Fibroblast of mammary gland (primary cell): ENCODE results near the gene SP140L.
"Not testable (repeated sequence)": the region's sequence is repeated elsewhere in the genome, so short reads cannot be mapped to it uniquely, and the experiment has no call there.

Experiments
- DNase-seq: peaks from one replicate; pipeline ENCODE4 v3.0.0-alpha.2; 2010; ENCODE audit warnings: low read depth
- H3K4me3 ChIP-seq: 2 replicates; pipeline ENCODE4 v1.5.1; 2011; ENCODE audit warnings: low read depth, mild to moderate bottlenecking, low read length, moderate library complexity; ENCODE audit not compliant: control insufficient read depth
- TF ChIP-seq, protein P1 (sequence below): conservative IDR thresholded peaks from 2 replicates; pipeline ENCODE4 v1.5.1; 2011; ENCODE audit warnings: low read depth, low read length, inconsistent platforms; ENCODE audit not compliant: control insufficient read depth, insufficient read depth

The SP140L gene

GRCh38 chr2:230326453-230327417 lies at the start of gene SP140L:
TSS of gene SP140L (plus strand) at chr2:230327193. CDS start at chr2:230327270, 77 bp downstream.
- DNase-seq = peak; percentile 76
- H3K4me3 ChIP-seq = peak within 1 kb of the TSS; percentile 68

DNA sequence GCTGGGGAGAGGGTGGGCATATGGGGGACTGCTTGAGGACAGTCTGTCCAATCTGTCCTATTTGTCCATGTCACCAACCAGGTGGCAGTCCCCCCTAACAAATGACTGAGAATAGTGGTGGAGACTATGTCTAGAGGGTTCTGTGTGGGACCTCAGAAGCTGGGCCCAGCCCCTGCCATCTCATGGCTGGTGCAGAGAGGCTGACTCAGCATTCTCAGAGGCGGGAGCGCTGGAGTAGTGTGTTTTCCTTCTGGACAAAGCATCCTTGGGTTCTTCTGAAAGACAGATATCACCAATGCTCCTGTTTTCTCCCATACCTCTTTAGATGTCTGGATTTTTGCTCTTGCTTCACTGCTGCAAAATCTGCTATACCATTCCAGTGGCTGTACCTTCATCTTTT lies 44.1 kb upstream of the SP140L start:
- no peak overlapping the region for H3K4me3 ChIP-seq
- DNase-seq = no peak
- TF ChIP-seq, protein P1, sequence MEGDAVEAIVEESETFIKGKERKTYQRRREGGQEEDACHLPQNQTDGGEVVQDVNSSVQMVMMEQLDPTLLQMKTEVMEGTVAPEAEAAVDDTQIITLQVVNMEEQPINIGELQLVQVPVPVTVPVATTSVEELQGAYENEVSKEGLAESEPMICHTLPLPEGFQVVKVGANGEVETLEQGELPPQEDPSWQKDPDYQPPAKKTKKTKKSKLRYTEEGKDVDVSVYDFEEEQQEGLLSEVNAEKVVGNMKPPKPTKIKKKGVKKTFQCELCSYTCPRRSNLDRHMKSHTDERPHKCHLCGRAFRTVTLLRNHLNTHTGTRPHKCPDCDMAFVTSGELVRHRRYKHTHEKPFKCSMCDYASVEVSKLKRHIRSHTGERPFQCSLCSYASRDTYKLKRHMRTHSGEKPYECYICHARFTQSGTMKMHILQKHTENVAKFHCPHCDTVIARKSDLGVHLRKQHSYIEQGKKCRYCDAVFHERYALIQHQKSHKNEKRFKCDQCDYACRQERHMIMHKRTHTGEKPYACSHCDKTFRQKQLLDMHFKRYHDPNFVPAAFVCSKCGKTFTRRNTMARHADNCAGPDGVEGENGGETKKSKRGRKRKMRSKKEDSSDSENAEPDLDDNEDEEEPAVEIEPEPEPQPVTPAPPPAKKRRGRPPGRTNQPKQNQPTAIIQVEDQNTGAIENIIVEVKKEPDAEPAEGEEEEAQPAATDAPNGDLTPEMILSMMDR = no peak

More at GRCh38 chr2:230326453-230327417, at the start of gene SP140L:
- TF ChIP-seq, protein P1 = no peak

DNA sequence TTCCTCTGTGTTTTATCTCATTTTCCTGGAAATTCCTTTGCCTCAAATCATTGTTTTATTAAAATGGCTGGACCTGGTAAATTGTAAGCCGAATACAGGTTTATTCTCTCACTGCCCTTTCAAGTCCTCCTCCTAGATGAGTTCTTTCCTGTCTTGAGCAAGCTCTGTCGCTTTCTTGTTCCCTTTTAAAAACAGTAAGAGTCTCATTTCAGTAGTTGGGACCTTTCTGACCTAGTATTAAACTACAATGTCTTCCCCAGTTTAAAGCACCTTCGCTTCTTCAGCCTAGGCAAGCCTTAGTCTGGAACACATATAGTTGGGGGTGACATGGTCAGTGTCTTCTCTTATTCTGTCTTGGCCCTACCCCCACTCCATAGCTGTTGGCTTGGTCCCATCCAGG lies 40.9 kb upstream of the SP140L start:
- H3K4me3 ChIP-seq = no peak overlapping the region
- DNase-seq = no peak
- TF ChIP-seq, protein P1 = no peak

DNA sequence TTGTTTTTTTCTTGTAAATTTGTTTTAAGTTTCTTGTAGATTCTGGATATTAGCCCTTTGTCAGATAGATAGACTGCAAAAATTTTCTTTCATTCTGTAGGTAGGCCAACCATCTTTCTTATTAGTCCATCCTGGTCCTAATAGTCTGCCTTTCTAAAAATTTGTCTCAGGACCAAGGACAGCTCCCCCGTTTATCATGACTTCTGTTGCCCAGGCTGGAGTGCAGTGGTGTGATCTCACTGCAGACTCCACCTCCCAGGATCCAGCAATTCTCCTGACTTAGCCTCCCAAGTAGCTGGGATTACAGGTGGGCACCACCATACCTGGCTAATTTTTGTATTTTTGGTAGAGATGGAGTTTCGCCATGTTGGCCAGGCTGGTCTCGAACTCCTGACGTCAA lies 37.7 kb upstream of the SP140L start:
- DNase-seq = peak; percentile 45
- H3K4me3 ChIP-seq = not testable (repeated sequence)

DNA sequence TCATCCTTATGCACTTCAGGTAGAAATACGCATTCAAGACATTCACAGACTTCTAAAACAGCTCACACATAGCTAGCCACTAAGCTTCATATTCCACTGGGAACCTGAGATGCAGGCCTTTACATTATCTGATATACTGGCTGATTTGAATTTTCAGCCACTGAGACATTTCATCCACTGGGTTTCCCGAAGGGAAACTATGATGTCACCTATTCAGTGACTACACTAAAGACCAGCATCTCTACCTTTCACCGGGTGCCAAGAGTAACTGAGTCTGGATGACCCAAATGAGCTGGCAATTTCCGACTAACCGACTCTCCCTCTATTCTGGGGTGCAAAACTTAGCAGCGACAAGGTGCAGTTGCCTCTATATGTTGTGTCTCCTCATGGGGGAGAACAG lies 31.8 kb upstream of the SP140L start:
- no peak overlapping the region for H3K4me3 ChIP-seq
- TF ChIP-seq, protein P1 = no peak
- no peak for DNase-seq

- DNase-seq = no peak
- H3K4me3 ChIP-seq = no peak overlapping the region
- TF ChIP-seq, protein P1 = no peak
Measured at GRCh38 chr2:230296917-230297316, 30.1 kb upstream of the SP140L start.

- DNase-seq = no peak
- H3K4me3 ChIP-seq = no peak overlapping the region
- TF ChIP-seq, protein P1 = no peak
Measured at GRCh38 chr2:230299618-230300017, 27.4 kb upstream of the SP140L start.
